GM23338 (cell line): ENCODE results near the gene DROSHA. TPM values are rescaled to one million over a fixed set of nuclear protein-coding genes. Genes with fewer than 3 reads are reported as not detected.

Source experiments
- ATAC-seq: fragments of 200-7000 bp; cut with Tn5 transposase; 3 replicates; pipeline ENCODE4 v1.9.1; 2020
- DNase-seq: peaks from one replicate; pipeline ENCODE4 v3.0.0-alpha.2; 2015; ENCODE audit warnings: low spot score
- H2AFZ ChIP-seq: fragments of 200-600 bp; sonication (generic); 2 replicates; pipeline ENCODE4 v1.8.0; 2016; ENCODE audit warnings: antibody characterized with exemption, mild to moderate bottlenecking, moderate library complexity
- H3F3A ChIP-seq: fragments of 200-600 bp; sonication (generic); replicated peaks from 2 replicates; pipeline ENCODE4 v1.8.0; 2017; ENCODE audit warnings: antibody characterized with exemption, mixed run types, low read depth
- H3K27ac ChIP-seq: fragments of 200-600 bp; sonication (generic); 2 replicates; pipeline ENCODE4 v1.6.1; 2016; ENCODE audit warnings: low read depth
- H3K27me3 ChIP-seq: fragments of 200-600 bp; sonication (generic); 2 replicates; pipeline ENCODE4 v1.8.0; 2016; ENCODE audit warnings: mild to moderate bottlenecking, mixed run types, moderate library complexity; ENCODE audit not compliant: insufficient read depth
- H3K36me3 ChIP-seq: fragments of 200-600 bp; sonication (generic); 2 replicates; pipeline ENCODE4 v1.8.0; 2016; ENCODE audit warnings: mild to moderate bottlenecking; ENCODE audit not compliant: insufficient read depth
- H3K4me1 ChIP-seq: fragments of 200-600 bp; sonication (generic); 2 replicates; pipeline ENCODE4 v1.8.0; 2016; ENCODE audit warnings: mild to moderate bottlenecking, moderate library complexity; ENCODE audit not compliant: insufficient read depth
- H3K4me2 ChIP-seq: fragments of 200-600 bp; sonication (generic); 2 replicates; pipeline ENCODE4 v1.7.1; 2017; ENCODE audit warnings: mixed run types
- H3K4me3 ChIP-seq: fragments of 200-600 bp; sonication (generic); 2 replicates; pipeline ENCODE4 v1.6.1; 2016; ENCODE audit warnings: mixed run types
- H3K79me2 ChIP-seq: fragments of 200-600 bp; sonication (generic); replicated peaks from 2 replicates; pipeline ENCODE4 v1.8.0; 2017; ENCODE audit warnings: mild to moderate bottlenecking; ENCODE audit not compliant: insufficient read depth
- H3K9me2 ChIP-seq: fragments of 200-600 bp; sonication (generic); 2 replicates; pipeline ENCODE4 v1.8.0; 2017; ENCODE audit not compliant: insufficient read depth
- H4K20me1 ChIP-seq: fragments of 200-600 bp; sonication (generic); replicated peaks from 2 replicates; pipeline ENCODE4 v1.8.0; 2017; ENCODE audit warnings: mild to moderate bottlenecking; ENCODE audit not compliant: insufficient read depth
- H3K27ac Mint-ChIP-seq: 2 replicates; pipeline ENCODE4 v1.8.0; 2020; ENCODE audit warnings: inconsistent platforms, mild to moderate bottlenecking, moderate library complexity, mixed read lengths
- H3K27me3 Mint-ChIP-seq: 3 replicates; pipeline ENCODE4 v1.8.0; 2022; ENCODE audit warnings: low read depth, mild to moderate bottlenecking, moderate library complexity, mixed read lengths, inconsistent platforms; ENCODE audit not compliant: insufficient read depth, poor library complexity
- H3K36me3 Mint-ChIP-seq: 3 replicates; pipeline ENCODE4 v1.8.0; 2021; ENCODE audit warnings: low read depth, mild to moderate bottlenecking, inconsistent platforms, moderate library complexity, mixed read lengths
- H3K4me1 Mint-ChIP-seq: 3 replicates; pipeline ENCODE4 v1.8.0; 2020; ENCODE audit warnings: mild to moderate bottlenecking, inconsistent platforms, mixed read lengths
- H3K4me3 Mint-ChIP-seq: 3 replicates; pipeline ENCODE4 v1.8.0; 2021; ENCODE audit warnings: moderate library complexity, mild to moderate bottlenecking, inconsistent platforms, mixed read lengths
- H3K9me3 Mint-ChIP-seq: 3 replicates; pipeline ENCODE4 v1.8.0; 2020; ENCODE audit warnings: moderate library complexity, mild to moderate bottlenecking, inconsistent platforms, mixed read lengths
- CREB1 ChIP-seq: fragments of 250-450 bp; sonication (Bioruptor Pico); IDR thresholded peaks from 2 replicates; pipeline ENCODE4 v1.5.0; 2020; ENCODE audit warnings: low read depth, mild to moderate bottlenecking, moderate library complexity
- EZH2phosphoT487 ChIP-seq: fragments of 200-600 bp; sonication (generic); IDR thresholded peaks from one replicate; pipeline ENCODE4 v1.8.1; 2018; ENCODE audit warnings: antibody characterized with exemption; ENCODE audit not compliant: unreplicated experiment
- NANOG ChIP-seq: IDR thresholded peaks from 2 replicates; pipeline ENCODE4 v1.6.1; 2016; ENCODE audit warnings: antibody characterized with exemption, borderline replicate concordance
- POLR2AphosphoS5 ChIP-seq: IDR thresholded peaks from 2 replicates; pipeline ENCODE4 v1.6.1; 2016; ENCODE audit warnings: antibody characterized with exemption, low read depth
- STAT1 ChIP-seq: IDR thresholded peaks from one replicate; pipeline ENCODE4 v1.6.1; 2016; ENCODE audit warnings: antibody characterized with exemption; ENCODE audit not compliant: unreplicated experiment
- ZNF114 ChIP-seq: fragments of 250-450 bp; sonication (Bioruptor Pico); IDR thresholded peaks from 2 replicates; pipeline ENCODE4 v1.5.0; 2020; ENCODE audit warnings: mild to moderate bottlenecking, moderate library complexity
- polyA plus RNA-seq: library from polyadenylated mRNA; unstranded; fragments of >200 nt; fragmentation: Nextera tagmentation; extraction: Ambion mirVana; gene quantifications from 2 replicates; pipeline ENCODE4 v1.2.1, GENCODE V29; 2016
- total RNA-seq: library from RNA; depleted of rRNA; stranded (reverse); fragments of >200 nt; shearing (Covaris generic); gene quantifications from 2 replicates; pipeline ENCODE4 v1.2.3, GENCODE V29; 2014
- TF ChIP-seq, protein P1 (sequence below): IDR thresholded peaks from 2 replicates; pipeline ENCODE4 v1.6.1; 2016; ENCODE audit warnings: antibody characterized with exemption
- TF ChIP-seq, protein P2 (sequence below), 2 experiments: fragments of 200-600 bp in 1 of 2; sonication (generic) in 1 of 2; conservative IDR thresholded peaks; 2 replicates each; pipeline versions ENCODE4 v1.5.1 to v1.6.1; 2016 to 2017; ENCODE audit warnings: antibody characterized with exemption in 2 of 2, low read depth in 2 of 2, mild to moderate bottlenecking in 2 of 2, moderate library complexity in 1 of 2
- TF ChIP-seq, protein P3 (sequence below): IDR thresholded peaks from one replicate; pipeline ENCODE4 v1.6.1; 2018; ENCODE audit warnings: antibody characterized with exemption; ENCODE audit not compliant: unreplicated experiment
- TF ChIP-seq, protein P4 (sequence below): fragments of 250-450 bp; sonication (Bioruptor Pico); IDR thresholded peaks from 2 replicates; pipeline ENCODE4 v1.5.0; 2020; ENCODE audit warnings: mild to moderate bottlenecking, moderate library complexity

The DROSHA gene
- total and polyA plus RNA-seq, 2 experiments from 2014 or later, result 70.6 to 87.8 TPM

DNA sequence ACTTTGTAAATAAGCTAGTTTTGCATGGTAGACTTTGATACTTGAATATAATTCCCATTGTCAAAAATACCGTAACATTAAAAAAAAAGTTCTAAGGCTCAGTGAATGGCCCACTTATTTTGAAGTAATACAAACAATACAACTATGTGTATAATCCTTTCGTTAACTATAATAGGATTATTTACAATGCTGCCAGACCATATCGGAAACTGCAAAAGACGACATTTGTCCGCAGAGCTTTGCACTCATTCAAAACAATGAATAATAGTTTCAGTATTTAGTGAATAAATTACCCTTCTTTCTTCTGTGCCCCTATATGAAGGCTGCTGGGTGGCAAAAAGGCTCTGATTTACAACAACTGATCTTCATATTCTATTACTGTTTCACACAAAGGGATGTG lies 121.8 kb downstream of the DROSHA start:
- no peak for ATAC-seq
- Histone ChIP-seq H3K9me2 (no peaks in the 10 kb centered on the region), H2AFZ (no peak overlapping the region), H3F3A (no peaks in the 10 kb centered on the region), H3K27me3 (no peaks in the 10 kb centered on the region), H3K36me3 (peaks cover 18% of the 10 kb centered on the region; the same call in 1 of the 2 replicates), H3K4me3 (no peak overlapping the region), H3K27ac (no peak overlapping the region), H3K4me1 (no peaks in the 10 kb centered on the region), H3K79me2 (no peaks in the 10 kb centered on the region), H4K20me1 (no peaks in the 10 kb centered on the region), H3K4me2 (no peak overlapping the region)
- H3K4me1 Mint-ChIP-seq, result peaks cover 4% of the 10 kb centered on the region; the same call in 2 of the 3 replicates
- DNase-seq, result no peak
- H3K36me3 Mint-ChIP-seq, result peaks cover 49% of the 10 kb centered on the region
- no peak overlapping the region for H3K27ac Mint-ChIP-seq
- no peak for TF ChIP-seq STAT1
- no peak for TF ChIP-seq ZNF114 (CRISPR knock-in tag)
- TF ChIP-seq NANOG, result no peak
- TF ChIP-seq, protein P1, sequence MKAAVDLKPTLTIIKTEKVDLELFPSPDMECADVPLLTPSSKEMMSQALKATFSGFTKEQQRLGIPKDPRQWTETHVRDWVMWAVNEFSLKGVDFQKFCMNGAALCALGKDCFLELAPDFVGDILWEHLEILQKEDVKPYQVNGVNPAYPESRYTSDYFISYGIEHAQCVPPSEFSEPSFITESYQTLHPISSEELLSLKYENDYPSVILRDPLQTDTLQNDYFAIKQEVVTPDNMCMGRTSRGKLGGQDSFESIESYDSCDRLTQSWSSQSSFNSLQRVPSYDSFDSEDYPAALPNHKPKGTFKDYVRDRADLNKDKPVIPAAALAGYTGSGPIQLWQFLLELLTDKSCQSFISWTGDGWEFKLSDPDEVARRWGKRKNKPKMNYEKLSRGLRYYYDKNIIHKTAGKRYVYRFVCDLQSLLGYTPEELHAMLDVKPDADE, result no peak
- TF ChIP-seq CREB1 (CRISPR knock-in tag), result no peak
- TF ChIP-seq, protein P2, sequence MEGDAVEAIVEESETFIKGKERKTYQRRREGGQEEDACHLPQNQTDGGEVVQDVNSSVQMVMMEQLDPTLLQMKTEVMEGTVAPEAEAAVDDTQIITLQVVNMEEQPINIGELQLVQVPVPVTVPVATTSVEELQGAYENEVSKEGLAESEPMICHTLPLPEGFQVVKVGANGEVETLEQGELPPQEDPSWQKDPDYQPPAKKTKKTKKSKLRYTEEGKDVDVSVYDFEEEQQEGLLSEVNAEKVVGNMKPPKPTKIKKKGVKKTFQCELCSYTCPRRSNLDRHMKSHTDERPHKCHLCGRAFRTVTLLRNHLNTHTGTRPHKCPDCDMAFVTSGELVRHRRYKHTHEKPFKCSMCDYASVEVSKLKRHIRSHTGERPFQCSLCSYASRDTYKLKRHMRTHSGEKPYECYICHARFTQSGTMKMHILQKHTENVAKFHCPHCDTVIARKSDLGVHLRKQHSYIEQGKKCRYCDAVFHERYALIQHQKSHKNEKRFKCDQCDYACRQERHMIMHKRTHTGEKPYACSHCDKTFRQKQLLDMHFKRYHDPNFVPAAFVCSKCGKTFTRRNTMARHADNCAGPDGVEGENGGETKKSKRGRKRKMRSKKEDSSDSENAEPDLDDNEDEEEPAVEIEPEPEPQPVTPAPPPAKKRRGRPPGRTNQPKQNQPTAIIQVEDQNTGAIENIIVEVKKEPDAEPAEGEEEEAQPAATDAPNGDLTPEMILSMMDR (conservative IDR thresholded peaks at IDR 0.05; ENCODE audit: low read depth in 2 of 2), result no peak
- no peak for TF ChIP-seq EZH2phosphoT487
- H3K27me3 Mint-ChIP-seq, result no peaks in the 10 kb centered on the region
- no peak overlapping the region for H3K4me3 Mint-ChIP-seq
- H3K9me3 Mint-ChIP-seq, result no peaks in the 10 kb centered on the region

DNA sequence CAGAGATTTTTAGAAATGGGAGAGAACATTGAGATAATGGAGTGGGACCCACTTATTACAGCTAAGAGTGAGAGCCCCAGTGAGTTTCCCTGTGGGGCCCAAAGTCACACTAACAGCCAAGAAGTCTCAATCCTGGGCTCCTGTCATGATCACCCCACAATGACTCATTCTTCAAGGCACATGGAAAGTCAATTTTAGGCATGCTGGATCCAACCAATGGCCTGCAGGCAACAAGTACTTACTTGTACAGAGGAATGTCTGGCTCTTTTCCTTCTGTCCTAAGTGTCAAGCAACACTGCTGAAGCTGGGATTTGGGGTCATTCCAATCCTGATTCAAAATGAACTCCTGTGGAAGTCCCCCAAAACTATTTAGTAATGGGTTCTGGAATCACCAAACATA lies 123.1 kb downstream of the DROSHA start:
- Histone ChIP-seq H4K20me1 (no peaks in the 10 kb centered on the region), H3K9me2 (no peaks in the 10 kb centered on the region), H2AFZ (no peak overlapping the region), H3K27ac (no peak overlapping the region), H3K79me2 (no peaks in the 10 kb centered on the region), H3K4me3 (no peak overlapping the region), H3K4me1 (no peaks in the 10 kb centered on the region), H3F3A (no peaks in the 10 kb centered on the region), H3K4me2 (no peak overlapping the region), H3K27me3 (no peaks in the 10 kb centered on the region), H3K36me3 (peaks cover 19% of the 10 kb centered on the region; the same call in 1 of the 2 replicates)
- H3K4me3 Mint-ChIP-seq, result no peak overlapping the region
- H3K4me1 Mint-ChIP-seq, result peaks cover 4% of the 10 kb centered on the region; the same call in 2 of the 3 replicates
- H3K27ac Mint-ChIP-seq, result peak overlapping the region; percentile 67; the same call in 1 of the 2 replicates
- H3K27me3 Mint-ChIP-seq, result no peaks in the 10 kb centered on the region
- ATAC-seq, result no peak
- TF ChIP-seq, protein P3, sequence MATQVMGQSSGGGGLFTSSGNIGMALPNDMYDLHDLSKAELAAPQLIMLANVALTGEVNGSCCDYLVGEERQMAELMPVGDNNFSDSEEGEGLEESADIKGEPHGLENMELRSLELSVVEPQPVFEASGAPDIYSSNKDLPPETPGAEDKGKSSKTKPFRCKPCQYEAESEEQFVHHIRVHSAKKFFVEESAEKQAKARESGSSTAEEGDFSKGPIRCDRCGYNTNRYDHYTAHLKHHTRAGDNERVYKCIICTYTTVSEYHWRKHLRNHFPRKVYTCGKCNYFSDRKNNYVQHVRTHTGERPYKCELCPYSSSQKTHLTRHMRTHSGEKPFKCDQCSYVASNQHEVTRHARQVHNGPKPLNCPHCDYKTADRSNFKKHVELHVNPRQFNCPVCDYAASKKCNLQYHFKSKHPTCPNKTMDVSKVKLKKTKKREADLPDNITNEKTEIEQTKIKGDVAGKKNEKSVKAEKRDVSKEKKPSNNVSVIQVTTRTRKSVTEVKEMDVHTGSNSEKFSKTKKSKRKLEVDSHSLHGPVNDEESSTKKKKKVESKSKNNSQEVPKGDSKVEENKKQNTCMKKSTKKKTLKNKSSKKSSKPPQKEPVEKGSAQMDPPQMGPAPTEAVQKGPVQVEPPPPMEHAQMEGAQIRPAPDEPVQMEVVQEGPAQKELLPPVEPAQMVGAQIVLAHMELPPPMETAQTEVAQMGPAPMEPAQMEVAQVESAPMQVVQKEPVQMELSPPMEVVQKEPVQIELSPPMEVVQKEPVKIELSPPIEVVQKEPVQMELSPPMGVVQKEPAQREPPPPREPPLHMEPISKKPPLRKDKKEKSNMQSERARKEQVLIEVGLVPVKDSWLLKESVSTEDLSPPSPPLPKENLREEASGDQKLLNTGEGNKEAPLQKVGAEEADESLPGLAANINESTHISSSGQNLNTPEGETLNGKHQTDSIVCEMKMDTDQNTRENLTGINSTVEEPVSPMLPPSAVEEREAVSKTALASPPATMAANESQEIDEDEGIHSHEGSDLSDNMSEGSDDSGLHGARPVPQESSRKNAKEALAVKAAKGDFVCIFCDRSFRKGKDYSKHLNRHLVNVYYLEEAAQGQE, result no peak
- TF ChIP-seq CREB1 (CRISPR knock-in tag) (no peak), POLR2AphosphoS5 (no peak)
- TF ChIP-seq, protein P4, sequence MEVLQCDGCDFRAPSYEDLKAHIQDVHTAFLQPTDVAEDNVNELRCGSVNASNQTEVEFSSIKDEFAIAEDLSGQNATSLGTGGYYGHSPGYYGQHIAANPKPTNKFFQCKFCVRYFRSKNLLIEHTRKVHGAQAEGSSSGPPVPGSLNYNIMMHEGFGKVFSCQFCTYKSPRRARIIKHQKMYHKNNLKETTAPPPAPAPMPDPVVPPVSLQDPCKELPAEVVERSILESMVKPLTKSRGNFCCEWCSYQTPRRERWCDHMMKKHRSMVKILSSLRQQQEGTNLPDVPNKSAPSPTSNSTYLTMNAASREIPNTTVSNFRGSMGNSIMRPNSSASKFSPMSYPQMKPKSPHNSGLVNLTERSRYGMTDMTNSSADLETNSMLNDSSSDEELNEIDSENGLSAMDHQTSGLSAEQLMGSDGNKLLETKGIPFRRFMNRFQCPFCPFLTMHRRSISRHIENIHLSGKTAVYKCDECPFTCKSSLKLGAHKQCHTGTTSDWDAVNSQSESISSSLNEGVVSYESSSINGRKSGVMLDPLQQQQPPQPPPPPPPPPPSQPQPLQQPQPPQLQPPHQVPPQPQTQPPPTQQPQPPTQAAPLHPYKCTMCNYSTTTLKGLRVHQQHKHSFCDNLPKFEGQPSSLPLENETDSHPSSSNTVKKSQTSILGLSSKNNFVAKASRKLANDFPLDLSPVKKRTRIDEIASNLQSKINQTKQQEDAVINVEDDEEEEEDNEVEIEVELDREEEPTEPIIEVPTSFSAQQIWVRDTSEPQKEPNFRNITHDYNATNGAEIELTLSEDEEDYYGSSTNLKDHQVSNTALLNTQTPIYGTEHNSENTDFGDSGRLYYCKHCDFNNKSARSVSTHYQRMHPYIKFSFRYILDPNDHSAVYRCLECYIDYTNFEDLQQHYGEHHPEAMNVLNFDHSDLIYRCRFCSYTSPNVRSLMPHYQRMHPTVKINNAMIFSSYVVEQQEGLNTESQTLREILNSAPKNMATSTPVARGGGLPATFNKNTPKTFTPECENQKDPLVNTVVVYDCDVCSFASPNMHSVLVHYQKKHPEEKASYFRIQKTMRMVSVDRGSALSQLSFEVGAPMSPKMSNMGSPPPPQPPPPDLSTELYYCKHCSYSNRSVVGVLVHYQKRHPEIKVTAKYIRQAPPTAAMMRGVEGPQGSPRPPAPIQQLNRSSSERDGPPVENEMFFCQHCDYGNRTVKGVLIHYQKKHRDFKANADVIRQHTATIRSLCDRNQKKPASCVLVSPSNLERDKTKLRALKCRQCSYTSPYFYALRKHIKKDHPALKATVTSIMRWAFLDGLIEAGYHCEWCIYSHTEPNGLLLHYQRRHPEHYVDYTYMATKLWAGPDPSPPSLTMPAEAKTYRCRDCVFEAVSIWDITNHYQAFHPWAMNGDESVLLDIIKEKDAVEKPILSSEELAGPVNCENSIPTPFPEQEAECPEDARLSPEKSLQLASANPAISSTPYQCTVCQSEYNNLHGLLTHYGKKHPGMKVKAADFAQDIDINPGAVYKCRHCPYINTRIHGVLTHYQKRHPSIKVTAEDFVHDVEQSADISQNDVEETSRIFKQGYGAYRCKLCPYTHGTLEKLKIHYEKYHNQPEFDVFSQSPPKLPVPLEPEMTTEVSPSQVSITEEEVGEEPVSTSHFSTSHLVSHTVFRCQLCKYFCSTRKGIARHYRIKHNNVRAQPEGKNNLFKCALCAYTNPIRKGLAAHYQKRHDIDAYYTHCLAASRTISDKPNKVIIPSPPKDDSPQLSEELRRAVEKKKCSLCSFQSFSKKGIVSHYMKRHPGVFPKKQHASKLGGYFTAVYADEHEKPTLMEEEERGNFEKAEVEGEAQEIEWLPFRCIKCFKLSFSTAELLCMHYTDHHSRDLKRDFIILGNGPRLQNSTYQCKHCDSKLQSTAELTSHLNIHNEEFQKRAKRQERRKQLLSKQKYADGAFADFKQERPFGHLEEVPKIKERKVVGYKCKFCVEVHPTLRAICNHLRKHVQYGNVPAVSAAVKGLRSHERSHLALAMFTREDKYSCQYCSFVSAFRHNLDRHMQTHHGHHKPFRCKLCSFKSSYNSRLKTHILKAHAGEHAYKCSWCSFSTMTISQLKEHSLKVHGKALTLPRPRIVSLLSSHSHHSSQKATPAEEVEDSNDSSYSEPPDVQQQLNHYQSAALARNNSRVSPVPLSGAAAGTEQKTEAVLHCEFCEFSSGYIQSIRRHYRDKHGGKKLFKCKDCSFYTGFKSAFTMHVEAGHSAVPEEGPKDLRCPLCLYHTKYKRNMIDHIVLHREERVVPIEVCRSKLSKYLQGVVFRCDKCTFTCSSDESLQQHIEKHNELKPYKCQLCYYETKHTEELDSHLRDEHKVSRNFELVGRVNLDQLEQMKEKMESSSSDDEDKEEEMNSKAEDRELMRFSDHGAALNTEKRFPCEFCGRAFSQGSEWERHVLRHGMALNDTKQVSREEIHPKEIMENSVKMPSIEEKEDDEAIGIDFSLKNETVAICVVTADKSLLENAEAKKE, result no peak
- no peak for DNase-seq
- H3K36me3 Mint-ChIP-seq, result peaks cover 58% of the 10 kb centered on the region
- H3K9me3 Mint-ChIP-seq, result no peaks in the 10 kb centered on the region
